Liver (tissue), 9 donors: ENCODE measurements around the gene AP2A2. TPM values are rescaled to one million over a fixed set of nuclear protein-coding genes. Genes with fewer than 3 reads are reported as not detected.

Experiments used
- DNase-seq: peaks from one replicate; pipeline ENCODE4 v3.0.0-alpha.2; 2017; ENCODE audit warnings: low spot score
- H3K27ac ChIP-seq, 2 donors: one replicate each; pipeline ENCODE4 v1.7.0; 2013; ENCODE audit warnings: inconsistent platforms in 2 of 2, low read length in 2 of 2, control low read depth in 1 of 2, low read depth in 1 of 2, mild to moderate bottlenecking in 1 of 2
- H3K27me3 ChIP-seq, 4 donors: one replicate each; pipeline versions ENCODE4 v1.6.1 to v1.7.0; 2013; ENCODE audit warnings: low read length in 3 of 4, inconsistent platforms in 1 of 4, mild to moderate bottlenecking in 1 of 4, moderate library complexity in 1 of 4; ENCODE audit not compliant: control insufficient read depth in 4 of 4, insufficient read depth in 4 of 4
- H3K36me3 ChIP-seq, 4 donors: one replicate each; pipeline versions ENCODE4 v1.6.1 to v1.7.0; 2013; ENCODE audit warnings: low read length in 3 of 4, mild to moderate bottlenecking in 3 of 4, low read depth in 1 of 4, moderate library complexity in 1 of 4; ENCODE audit not compliant: control insufficient read depth in 4 of 4, insufficient read depth in 3 of 4
- H3K4me1 ChIP-seq, 4 donors: one replicate each; pipeline versions ENCODE4 v1.6.1 to v1.7.0; 2013; ENCODE audit warnings: low read length in 3 of 4, mild to moderate bottlenecking in 3 of 4, moderate library complexity in 1 of 4; ENCODE audit not compliant: control insufficient read depth in 4 of 4, insufficient read depth in 4 of 4
- H3K4me3 ChIP-seq, 3 donors: one replicate each; pipeline versions ENCODE4 v1.6.1 to v1.7.0; 2013; ENCODE audit warnings: low read length in 3 of 3, control low read depth in 1 of 3, low read depth in 1 of 3, mild to moderate bottlenecking in 1 of 3
- H3K9ac ChIP-seq, 2 donors: one replicate each; pipeline ENCODE4 v1.7.0; 2013; ENCODE audit warnings: low read length in 2 of 2, mild to moderate bottlenecking in 2 of 2, moderate library complexity in 2 of 2, control low read depth in 1 of 2, low read depth in 1 of 2
- H3K9me3 ChIP-seq, 4 donors: one replicate each; pipeline versions ENCODE4 v1.6.1 to v1.7.0; 2013; ENCODE audit warnings: low read length in 3 of 4; ENCODE audit not compliant: control insufficient read depth in 4 of 4
- EGR1 ChIP-seq, 2 donors: IDR thresholded peaks; 2 replicates each; pipeline ENCODE4 v1.6.1; 2016 to 2018; ENCODE audit warnings: antibody characterized with exemption in 2 of 2, low read depth in 2 of 2
- FOXA2 ChIP-seq: IDR thresholded peaks from 2 replicates; pipeline ENCODE4 v1.6.1; 2016; ENCODE audit warnings: antibody characterized with exemption
- HNF4A ChIP-seq, 2 donors: conservative IDR thresholded peaks; 2 replicates each; pipeline ENCODE4 v1.6.1; 2016; ENCODE audit warnings: antibody characterized with exemption in 2 of 2, mild to moderate bottlenecking in 2 of 2
- HNF4G ChIP-seq: IDR thresholded peaks from 2 replicates; pipeline ENCODE4 v1.6.1; 2016; ENCODE audit warnings: antibody characterized with exemption
- JUND ChIP-seq, 2 donors: IDR thresholded peaks; 2 replicates each; pipeline ENCODE4 v1.6.1; 2016; ENCODE audit warnings: antibody characterized with exemption in 2 of 2
- NR2F2 ChIP-seq: IDR thresholded peaks from 2 replicates; pipeline ENCODE4 v1.6.1; 2016; ENCODE audit warnings: antibody characterized with exemption
- RAD21 ChIP-seq, 2 donors: IDR thresholded peaks; 2 replicates each; pipeline ENCODE4 v1.6.1; 2016; ENCODE audit warnings: antibody characterized with exemption in 2 of 2, mild to moderate bottlenecking in 2 of 2
- RXRA ChIP-seq, 2 donors: IDR thresholded peaks; 2 replicates each; pipeline ENCODE4 v1.6.1; 2017 to 2018; ENCODE audit warnings: antibody characterized with exemption in 2 of 2, mild to moderate bottlenecking in 1 of 2
- SP1 ChIP-seq: IDR thresholded peaks from 2 replicates; pipeline ENCODE4 v1.6.1; 2018; ENCODE audit warnings: antibody characterized with exemption, mild to moderate bottlenecking
- TAF1 ChIP-seq: conservative IDR thresholded peaks from 2 replicates; pipeline ENCODE4 v1.6.1; 2016; ENCODE audit warnings: antibody characterized with exemption, mild to moderate bottlenecking
- YY1 ChIP-seq: IDR thresholded peaks from 2 replicates; pipeline ENCODE4 v1.6.1; 2016; ENCODE audit warnings: antibody characterized with exemption, mild to moderate bottlenecking
- WGBS: extraction: QIAGEN DNeasy Blood & Tissue Kit; methylation state at CpG from one replicate; pipeline ENCODE4 v1.1.7; 2013; 5-methylcytosine and 5-hydroxymethylcytosine counted together
- polyA plus RNA-seq, 2 donors: library from polyadenylated mRNA; stranded (reverse) in 1 of 2; unstranded in 1 of 2; fragments of 200-250 nt in 1 of 2; fragments of >200 nt in 1 of 2; fragmentation: Nextera tagmentation in 1 of 2; extraction: Ambion mirVana in 1 of 2; gene quantifications; one replicate each; pipeline versions ENCODE4 v1.2.1 to v1.2.3, GENCODE V29; 2013 to 2015
- total RNA-seq, 2 donors: library from RNA; depleted of rRNA; stranded (reverse); fragments of >200 nt; gene quantifications; one replicate each; pipeline ENCODE4 v1.2.3, GENCODE V29; 2014
- TF ChIP-seq, protein P1 (sequence below): IDR thresholded peaks from 2 replicates; pipeline ENCODE4 v1.6.1; 2016; ENCODE audit warnings: antibody characterized with exemption
- TF ChIP-seq, protein P2 (sequence below): IDR thresholded peaks from 2 replicates; pipeline ENCODE4 v1.6.1; 2016; ENCODE audit warnings: antibody characterized with exemption
- TF ChIP-seq, protein P3 (sequence below): IDR thresholded peaks from 2 replicates; pipeline ENCODE4 v1.6.1; 2016; ENCODE audit warnings: antibody characterized with exemption, mild to moderate bottlenecking
- TF ChIP-seq, protein P4 (sequence below): IDR thresholded peaks from 2 replicates; pipeline ENCODE4 v1.6.1; 2016; ENCODE audit warnings: antibody characterized with exemption
- donor health status: healthy.
- donor health status: healthy.
- donor health status: healthy.
- donor health status: healthy.
- donor health status: healthy.

Gene AP2A2
- total and polyA plus RNA-seq, 4 donors: 20.5 to 39.7 (median 23.8) TPM

DNA sequence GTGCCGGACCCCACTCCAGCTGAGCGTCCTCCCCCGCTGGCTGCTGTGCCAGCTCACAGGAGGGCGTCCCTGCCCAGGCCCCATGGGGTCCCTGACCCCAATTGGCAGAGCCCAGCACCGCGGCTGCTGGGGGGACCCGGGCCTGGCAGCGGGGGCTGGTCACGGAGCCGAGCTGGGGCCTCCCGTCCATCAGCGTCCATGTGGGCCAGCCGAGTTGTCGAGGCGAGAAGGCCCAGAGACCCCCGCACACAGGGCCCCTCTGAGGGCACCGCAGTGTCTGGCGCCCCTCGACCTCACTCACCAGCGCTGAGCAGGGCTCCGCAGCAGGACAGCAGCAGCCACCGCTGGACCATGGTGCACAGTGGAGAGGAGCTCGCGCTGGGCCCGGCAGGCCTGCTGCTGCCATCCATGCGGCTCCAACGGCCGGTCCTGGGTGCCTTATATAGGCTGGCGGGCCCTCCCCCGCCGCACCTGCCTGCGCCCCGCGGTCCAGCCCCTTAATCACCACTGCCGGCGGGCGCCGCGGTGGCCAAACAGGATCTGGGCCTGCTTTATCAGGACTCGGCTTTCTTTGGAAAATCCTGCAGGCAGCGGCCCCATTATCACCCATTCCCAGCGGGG is 110.7 kb downstream of the AP2A2 start, which contains the start of gene MUC6:
MUC6 (minus strand) TSS at position 416 of the 621 bp plus-strand sequence; CDS start at position 353, 63 bp downstream.
- Histone ChIP-seq H3K9me3 (no peaks in the 10 kb centered on the region), H3K27ac (no peak within 1 kb of the TSS), H3K4me1 (no peaks in the 10 kb centered on the region), H3K4me3 (no peak within 1 kb of the TSS), H3K36me3 (no peaks in the 10 kb centered on the region), H3K9ac (no peak within 1 kb of the TSS), H3K27me3 (no peaks in the 10 kb centered on the region)
- no peak for DNase-seq
- 59% methylated on average over 42 of the region's 42 CpGs for WGBS
- no peak for TF ChIP-seq EGR1 (IDR thresholded peaks at IDR 0.05; ENCODE audit: low read depth in 2 of 2)
- TF ChIP-seq, protein P1, sequence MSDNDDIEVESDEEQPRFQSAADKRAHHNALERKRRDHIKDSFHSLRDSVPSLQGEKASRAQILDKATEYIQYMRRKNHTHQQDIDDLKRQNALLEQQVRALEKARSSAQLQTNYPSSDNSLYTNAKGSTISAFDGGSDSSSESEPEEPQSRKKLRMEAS: no peak
- no peak for TF ChIP-seq TAF1
- TF ChIP-seq, protein P2, sequence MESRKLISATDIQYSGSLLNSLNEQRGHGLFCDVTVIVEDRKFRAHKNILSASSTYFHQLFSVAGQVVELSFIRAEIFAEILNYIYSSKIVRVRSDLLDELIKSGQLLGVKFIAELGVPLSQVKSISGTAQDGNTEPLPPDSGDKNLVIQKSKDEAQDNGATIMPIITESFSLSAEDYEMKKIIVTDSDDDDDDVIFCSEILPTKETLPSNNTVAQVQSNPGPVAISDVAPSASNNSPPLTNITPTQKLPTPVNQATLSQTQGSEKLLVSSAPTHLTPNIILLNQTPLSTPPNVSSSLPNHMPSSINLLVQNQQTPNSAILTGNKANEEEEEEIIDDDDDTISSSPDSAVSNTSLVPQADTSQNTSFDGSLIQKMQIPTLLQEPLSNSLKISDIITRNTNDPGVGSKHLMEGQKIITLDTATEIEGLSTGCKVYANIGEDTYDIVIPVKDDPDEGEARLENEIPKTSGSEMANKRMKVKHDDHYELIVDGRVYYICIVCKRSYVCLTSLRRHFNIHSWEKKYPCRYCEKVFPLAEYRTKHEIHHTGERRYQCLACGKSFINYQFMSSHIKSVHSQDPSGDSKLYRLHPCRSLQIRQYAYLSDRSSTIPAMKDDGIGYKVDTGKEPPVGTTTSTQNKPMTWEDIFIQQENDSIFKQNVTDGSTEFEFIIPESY: no peak
- no peak for TF ChIP-seq HNF4G
- no peak for TF ChIP-seq NR2F2
- TF ChIP-seq RAD21 (IDR thresholded peaks at IDR 0.05): no peak
- no peak for TF ChIP-seq FOXA2
- no peak for TF ChIP-seq HNF4A (conservative IDR thresholded peaks at IDR 0.05)
- TF ChIP-seq YY1: no peak
- TF ChIP-seq JUND (IDR thresholded peaks at IDR 0.05): no peak

DNA sequence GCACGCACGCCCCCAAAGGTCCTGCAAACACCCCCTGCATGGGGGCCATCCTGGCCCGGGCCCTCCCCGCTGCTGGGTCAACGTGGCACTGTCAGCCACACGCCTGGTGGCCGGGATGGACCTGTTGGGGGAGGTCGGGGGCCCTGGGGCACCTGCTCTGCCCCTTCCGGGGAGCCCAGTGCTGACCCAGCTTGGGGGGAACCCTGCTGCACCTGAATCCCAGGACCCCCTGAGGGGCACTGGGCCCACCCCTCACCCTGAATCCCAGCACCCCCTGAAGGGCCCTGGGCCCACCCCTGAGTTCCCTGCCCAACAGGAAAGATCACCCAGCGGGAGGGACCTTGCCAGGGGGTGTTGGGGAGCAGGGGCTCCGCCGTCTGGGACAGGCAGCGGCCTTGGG is 111.3 kb downstream of the AP2A2 start:
- TF ChIP-seq YY1 (no peak), RXRA (IDR thresholded peaks at IDR 0.05) (no peak), EGR1 (IDR thresholded peaks at IDR 0.05; ENCODE audit: low read depth in 2 of 2) (no peak), TAF1 (no peak), SP1 (no peak), HNF4G (no peak), HNF4A (conservative IDR thresholded peaks at IDR 0.05) (no peak), NR2F2 (no peak)
- TF ChIP-seq, protein P3, sequence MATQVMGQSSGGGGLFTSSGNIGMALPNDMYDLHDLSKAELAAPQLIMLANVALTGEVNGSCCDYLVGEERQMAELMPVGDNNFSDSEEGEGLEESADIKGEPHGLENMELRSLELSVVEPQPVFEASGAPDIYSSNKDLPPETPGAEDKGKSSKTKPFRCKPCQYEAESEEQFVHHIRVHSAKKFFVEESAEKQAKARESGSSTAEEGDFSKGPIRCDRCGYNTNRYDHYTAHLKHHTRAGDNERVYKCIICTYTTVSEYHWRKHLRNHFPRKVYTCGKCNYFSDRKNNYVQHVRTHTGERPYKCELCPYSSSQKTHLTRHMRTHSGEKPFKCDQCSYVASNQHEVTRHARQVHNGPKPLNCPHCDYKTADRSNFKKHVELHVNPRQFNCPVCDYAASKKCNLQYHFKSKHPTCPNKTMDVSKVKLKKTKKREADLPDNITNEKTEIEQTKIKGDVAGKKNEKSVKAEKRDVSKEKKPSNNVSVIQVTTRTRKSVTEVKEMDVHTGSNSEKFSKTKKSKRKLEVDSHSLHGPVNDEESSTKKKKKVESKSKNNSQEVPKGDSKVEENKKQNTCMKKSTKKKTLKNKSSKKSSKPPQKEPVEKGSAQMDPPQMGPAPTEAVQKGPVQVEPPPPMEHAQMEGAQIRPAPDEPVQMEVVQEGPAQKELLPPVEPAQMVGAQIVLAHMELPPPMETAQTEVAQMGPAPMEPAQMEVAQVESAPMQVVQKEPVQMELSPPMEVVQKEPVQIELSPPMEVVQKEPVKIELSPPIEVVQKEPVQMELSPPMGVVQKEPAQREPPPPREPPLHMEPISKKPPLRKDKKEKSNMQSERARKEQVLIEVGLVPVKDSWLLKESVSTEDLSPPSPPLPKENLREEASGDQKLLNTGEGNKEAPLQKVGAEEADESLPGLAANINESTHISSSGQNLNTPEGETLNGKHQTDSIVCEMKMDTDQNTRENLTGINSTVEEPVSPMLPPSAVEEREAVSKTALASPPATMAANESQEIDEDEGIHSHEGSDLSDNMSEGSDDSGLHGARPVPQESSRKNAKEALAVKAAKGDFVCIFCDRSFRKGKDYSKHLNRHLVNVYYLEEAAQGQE: no peak
- TF ChIP-seq, protein P4, sequence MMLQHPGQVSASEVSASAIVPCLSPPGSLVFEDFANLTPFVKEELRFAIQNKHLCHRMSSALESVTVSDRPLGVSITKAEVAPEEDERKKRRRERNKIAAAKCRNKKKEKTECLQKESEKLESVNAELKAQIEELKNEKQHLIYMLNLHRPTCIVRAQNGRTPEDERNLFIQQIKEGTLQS: no peak
- TF ChIP-seq, protein P1: no peak
- WGBS: 55% methylated on average over 13 of the region's 13 CpGs

More for the DNA sequence above, 111.3 kb downstream of the AP2A2 start:
- Histone ChIP-seq H3K27ac (no peak overlapping the region), H3K4me3 (no peak overlapping the region), H3K9me3 (no peaks in the 10 kb centered on the region), H3K9ac (no peak overlapping the region), H3K4me1 (peaks cover 0 to 4% (median 0%) of the 10 kb centered on the region in 4 donors), H3K36me3 (no peaks in the 10 kb centered on the region), H3K27me3 (peaks cover 0 to 3% (median 0%) of the 10 kb centered on the region in 4 donors)
- DNase-seq: no peak
